Body of pancreas (tissue), 4 donors: ENCODE results near the gene SPACA5. TPM values are rescaled to one million over a fixed set of nuclear protein-coding genes. Genes with fewer than 3 reads are reported as not detected.

ENCODE experiments used
- ATAC-seq: fragments of 150-250 bp; one replicate; pipeline ENCODE4 v1.9.1; 2016
- DNase-seq, 4 donors: peaks; one replicate each; pipeline ENCODE4 v3.0.0-alpha.2; 2019
- H3K27ac ChIP-seq, 4 donors: fragments of 200-600 bp; sonication (generic); 1 replicate in 3 of 4; 2 replicates in 1 of 4; pipeline versions ENCODE4 v1.5.1 to v1.6.1; 2016 to 2019; ENCODE audit warnings: mild to moderate bottlenecking in 1 of 4, mixed read lengths in 1 of 4, moderate library complexity in 1 of 4
- H3K27me3 ChIP-seq, 2 donors: fragments of 200-600 bp; sonication (generic); one replicate each; pipeline ENCODE4 v1.6.0; 2016; ENCODE audit warnings: mild to moderate bottlenecking in 1 of 2
- H3K36me3 ChIP-seq, 2 donors: fragments of 200-600 bp; sonication (generic); replicated peaks in 1 of 2; 2 replicates each; pipeline ENCODE4 v1.5.1; 2016; ENCODE audit warnings: low read depth in 2 of 2; ENCODE audit not compliant: insufficient read depth in 1 of 2
- H3K4me1 ChIP-seq: fragments of 200-600 bp; sonication (generic); one replicate; pipeline ENCODE4 v1.6.0; 2016
- H3K4me3 ChIP-seq, 2 donors: fragments of 200-600 bp; sonication (generic); 1 replicate in 1 of 2; 2 replicates in 1 of 2; pipeline ENCODE4 v1.5.1; 2016 to 2019
- H3K9me3 ChIP-seq, 3 donors: fragments of 200-600 bp; sonication (generic); 1 replicate in 2 of 3; 2 replicates in 1 of 3; pipeline ENCODE4 v1.5.1; 2016
- CTCF ChIP-seq, 7 experiments: fragments of 450-650 bp in 4 of 7; fragments of 200-600 bp in 3 of 7; sonication (generic) in 3 of 7; IDR thresholded peaks; one replicate each; pipeline ENCODE4 v1.5.1; 2016 to 2019; ENCODE audit warnings: antibody characterized with exemption in 7 of 7
- POLR2A ChIP-seq, 3 donors: fragments of 450-650 bp; IDR thresholded peaks; one replicate each; pipeline ENCODE4 v1.6.1; 2016; ENCODE audit warnings: antibody characterized with exemption in 3 of 3, mild to moderate bottlenecking in 2 of 3
- WGBS, 2 donors: methylation state at CpG; one replicate each; pipeline ENCODE4 v1.1.5; 2017; 5-methylcytosine and 5-hydroxymethylcytosine counted together
- intact Hi-C: fragments of 100-400 bp; cut with DNase I; formaldehyde crosslinking; loops from one replicate; pipeline ENCODE4 v1.15.1; 2023
- total RNA-seq, 2 donors: library from RNA; depleted of rRNA; stranded (reverse); fragments of >200 nt; gene quantifications; one replicate each; pipeline ENCODE4 v1.1.0, GENCODE V29; 2016

The SPACA5 gene
- total RNA-seq, 2 donors from 2014 or later: not detected

- intact Hi-C loops: no loop called here
- DNase-seq (no peak), ATAC-seq (no peak)
- peaks cover 0 to 3% of the 10 kb centered on the region in 2 donors for H3K27me3 ChIP-seq
- no peak overlapping the region for H3K4me3 ChIP-seq
- no peaks in the 10 kb centered on the region for H3K36me3 ChIP-seq
- H3K9me3 ChIP-seq: no peaks in the 10 kb centered on the region
- no peaks in the 10 kb centered on the region for H3K4me1 ChIP-seq
- no peak for TF ChIP-seq CTCF (IDR thresholded peaks at IDR 0.05)
- TF ChIP-seq POLR2A (IDR thresholded peaks at IDR 0.05): no peak
- WGBS, 2 donors: 99 to 100% methylated on average over 6 of the region's 6 CpGs
- H3K27ac ChIP-seq: no peak overlapping the region
These were observed 30.3 kb upstream of the SPACA5 start for GRCh38 chrX:47976254-47977151.

GRCh38 chrX:47991263-47992094, 15.3 kb upstream of the SPACA5 start:
- peak overlapping the region in 2 of 4 donors; percentile 55 to 64 for H3K27ac ChIP-seq
- 74 to 76% methylated on average over 3 to 5 of the region's 5 CpGs for WGBS, 2 donors
- ATAC-seq (no peak), DNase-seq (no peak)
- H3K4me3 ChIP-seq: no peak overlapping the region
- no peaks in the 10 kb centered on the region for H3K9me3 ChIP-seq
- TF ChIP-seq POLR2A (IDR thresholded peaks at IDR 0.05) (no peak), CTCF (IDR thresholded peaks at IDR 0.05) (no peak)
- no peaks in the 10 kb centered on the region for H3K36me3 ChIP-seq
- H3K27me3 ChIP-seq: peaks cover 0 to under 1% of the 10 kb centered on the region in 2 donors
- intact Hi-C loops: no loop called here
- peaks cover 22% of the 10 kb centered on the region for H3K4me1 ChIP-seq

GRCh38 chrX:47992095-47992380, 14.8 kb upstream of the SPACA5 start:
- peaks cover 22% of the 10 kb centered on the region for H3K4me1 ChIP-seq
- intact Hi-C loops: no loop called here
- peak overlapping the region in 2 of 4 donors; percentile 55 to 64 for H3K27ac ChIP-seq
- no peak for DNase-seq
- no peak for ATAC-seq
- no peaks in the 10 kb centered on the region for H3K9me3 ChIP-seq
- H3K36me3 ChIP-seq: no peaks in the 10 kb centered on the region
- WGBS, 2 donors: 33 to 50% methylated on average over 1 of the region's 1 CpG
- no peak overlapping the region for H3K4me3 ChIP-seq
- no peaks in the 10 kb centered on the region for H3K27me3 ChIP-seq
- no peak for TF ChIP-seq POLR2A (IDR thresholded peaks at IDR 0.05)
- no peak for TF ChIP-seq CTCF (IDR thresholded peaks at IDR 0.05)

- Histone ChIP-seq H3K9me3 (no peaks in the 10 kb centered on the region), H3K27ac (peak overlapping the region in 3 of 4 donors; percentile 13 to 64 (median 55)), H3K4me3 (no peak overlapping the region), H3K36me3 (no peaks in the 10 kb centered on the region), H3K27me3 (no peaks in the 10 kb centered on the region), H3K4me1 (peaks cover 22% of the 10 kb centered on the region)
- intact Hi-C loops: no loop called here
- TF ChIP-seq POLR2A (IDR thresholded peaks at IDR 0.05) (no peak), CTCF (IDR thresholded peaks at IDR 0.05) (no peak)
- DNase-seq (peak; percentile 42 to 56 (median 50)), ATAC-seq (peak; percentile 90)
- 70% methylated on average over 2 of the region's 2 CpGs; no CpG with 5 or more reads in 1 of the 2 donors for WGBS, 2 donors
These were observed 14.1 kb upstream of the SPACA5 start for GRCh38 chrX:47992669-47993068.
